ENCODE data around the gene PRKAG2.
"Not testable (repeated sequence)": the region's sequence is repeated elsewhere in the genome, so short reads cannot be mapped to it uniquely, and the experiment has no call there.

PRKAG2 gene

GRCh38 chr7:151876899-151877777 lies at the start of gene PRKAG2:
Gene PRKAG2, minus strand, starts transcription at chr7:151877115. Its CDS starts 495 bp downstream, at chr7:151876620.
- peak; percentile 61 to 63 for DNase-seq (ENCODE audit: low read depth in 2 of 2)

GRCh38 chr7:151926336-151926712 lies 49.4 kb upstream of the PRKAG2 start:
- DNase-seq (ENCODE audit: low read depth in 2 of 2): no peak

GRCh38 chr7:151925446-151926335 lies 48.8 kb upstream of the PRKAG2 start:
- DNase-seq (ENCODE audit: low read depth in 2 of 2): no peak

GRCh38 chr7:151924508-151924907 lies 47.6 kb upstream of the PRKAG2 start:
- no peak for DNase-seq (ENCODE audit: low read depth in 2 of 2)

- no peak for DNase-seq (ENCODE audit: low read depth in 2 of 2)
Measured at GRCh38 chr7:151924001-151924400, 47.1 kb upstream of the PRKAG2 start.

- no peak for DNase-seq (ENCODE audit: low read depth in 2 of 2)
Measured at GRCh38 chr7:151923097-151923876, 46.4 kb upstream of the PRKAG2 start.

- no peak for DNase-seq (ENCODE audit: low read depth in 2 of 2)
Measured at GRCh38 chr7:151921451-151921850, 44.5 kb upstream of the PRKAG2 start.

GRCh38 chr7:151920488-151920887 lies 43.6 kb upstream of the PRKAG2 start:
- DNase-seq (ENCODE audit: low read depth in 2 of 2): no peak

- no peak for DNase-seq (ENCODE audit: low read depth in 2 of 2)
Measured at GRCh38 chr7:151919595-151919994, 42.7 kb upstream of the PRKAG2 start.

GRCh38 chr7:151918510-151918843 lies 41.6 kb upstream of the PRKAG2 start:
- DNase-seq (ENCODE audit: low read depth in 2 of 2): no peak

GRCh38 chr7:151917791-151918509 lies 41.0 kb upstream of the PRKAG2 start:
- DNase-seq (ENCODE audit: low read depth in 2 of 2): no peak

GRCh38 chr7:151914051-151914450 lies 37.1 kb upstream of the PRKAG2 start:
- DNase-seq (ENCODE audit: low read depth in 2 of 2): no peak

- DNase-seq (ENCODE audit: low read depth in 2 of 2): not testable (repeated sequence)
Measured at GRCh38 chr7:151910655-151911054, 33.7 kb upstream of the PRKAG2 start.

GRCh38 chr7:151907115-151907514 lies 30.2 kb upstream of the PRKAG2 start:
- DNase-seq (ENCODE audit: low read depth in 2 of 2): not testable (repeated sequence)

GRCh38 chr7:151905766-151906165 lies 28.9 kb upstream of the PRKAG2 start:
- no peak for DNase-seq (ENCODE audit: low read depth in 2 of 2)

- no peak for DNase-seq (ENCODE audit: low read depth in 2 of 2)
Measured at GRCh38 chr7:151905353-151905752, 28.4 kb upstream of the PRKAG2 start.

- no peak for DNase-seq (ENCODE audit: low read depth in 2 of 2)
Measured at GRCh38 chr7:151904270-151904669, 27.4 kb upstream of the PRKAG2 start.

- no peak for DNase-seq (ENCODE audit: low read depth in 2 of 2)
Measured at GRCh38 chr7:151903249-151904032, 26.5 kb upstream of the PRKAG2 start.

- no peak for DNase-seq (ENCODE audit: low read depth in 2 of 2)
Measured at GRCh38 chr7:151902311-151902710, 25.4 kb upstream of the PRKAG2 start.

GRCh38 chr7:151901828-151902227 lies 24.9 kb upstream of the PRKAG2 start:
- DNase-seq (ENCODE audit: low read depth in 2 of 2): no peak

Data from activated CD4-positive, alpha-beta T cell treated with anti-CD3 and anti-CD28 coated beads for 24 hours (primary cell).